ENCODE measurements around the gene WDR4.

WDR4 gene

GRCh38 chr21:42799948-42800347 lies 79.4 kb downstream of the WDR4 start:
- TF ChIP-seq CTCF (IDR thresholded peaks at IDR 0.05; ENCODE audit: low read depth, low read length, missing control alignments): no peak
- no peak for DNase-seq (ENCODE audit: extremely low read depth, low read depth)
- H3K4me3 ChIP-seq (replicated peaks; ENCODE audit: low read depth, low read length): no peak overlapping the region

GRCh38 chr21:42799516-42799915 lies 79.8 kb downstream of the WDR4 start:
- no peak for TF ChIP-seq CTCF (IDR thresholded peaks at IDR 0.05; ENCODE audit: low read depth, low read length, missing control alignments)
- H3K4me3 ChIP-seq (replicated peaks; ENCODE audit: low read depth, low read length): no peak overlapping the region
- DNase-seq (ENCODE audit: extremely low read depth, low read depth): no peak

Measured in HFF-Myc (cell line).